Brain microvascular endothelial cell (primary cell): ENCODE measurements around the gene RPL37.

ENCODE experiments used
- DNase-seq: peaks from one replicate; pipeline ENCODE4 v3.0.0-alpha.2; 2020
- H3K27ac ChIP-seq: fragments of 250-450 bp; sonication (Bioruptor Pico); 2 replicates; pipeline ENCODE4 v1.5.1; 2020; ENCODE audit warnings: mild to moderate bottlenecking, moderate library complexity
- H3K27me3 ChIP-seq: fragments of 250-450 bp; sonication (Bioruptor Pico); replicated peaks from 2 replicates; pipeline ENCODE4 v1.5.1; 2020; ENCODE audit warnings: mild to moderate bottlenecking
- H3K36me3 ChIP-seq: fragments of 250-450 bp; sonication (Bioruptor Pico); replicated peaks from 2 replicates; pipeline ENCODE4 v1.5.1; 2020; ENCODE audit warnings: mild to moderate bottlenecking
- H3K4me3 ChIP-seq: 2 replicates; pipeline ENCODE4 v1.5.1; 2011; ENCODE audit warnings: low read depth, mild to moderate bottlenecking, control low read depth, low read length, moderate library complexity
- CTCF ChIP-seq: IDR thresholded peaks from 2 replicates; pipeline ENCODE4 v1.5.1; 2011; ENCODE audit warnings: low read depth, mild to moderate bottlenecking, moderate library complexity, low read length, control low read depth, inconsistent platforms; ENCODE audit errors: missing control alignments
- in situ Hi-C: cut with HindIII; loops from 2 replicates; pipeline ENCODE4 v1.10.0; 2017; ENCODE audit warnings: low sequenced_read_pairs, low pct_ligation_motif_present

The RPL37 gene

GRCh38 chr5:40775846-40776657 lies 59.0 kb downstream of the RPL37 start:
- in situ Hi-C loops, result no loop called here
- no peak for TF ChIP-seq CTCF
- peaks cover 23% of the 10 kb centered on the region for H3K36me3 ChIP-seq

More at GRCh38 chr5:40775846-40776657, 59.0 kb downstream of the RPL37 start:
- Histone ChIP-seq H3K27ac (no peak overlapping the region), H3K4me3 (no peak overlapping the region), H3K27me3 (no peaks in the 10 kb centered on the region)
- DNase-seq, result no peak
